Measurements from ENCODE around the gene RPS6KB2.
"Not testable (repeated sequence)": the region's sequence is repeated elsewhere in the genome, so short reads cannot be mapped to it uniquely, and the experiment has no call there.

The RPS6KB2 gene

GRCh38 chr11:67468759-67469507 is 40.6 kb downstream of the RPS6KB2 start, which contains the start of gene TMEM134:
Gene TMEM134 (minus strand): TSS chr11:67469251. CDS start chr11:67469192, 59 bp downstream.
- H3K4me3 Mint-ChIP-seq = peak within 1 kb of the TSS; percentile 91
- peaks cover 35% of the 10 kb centered on the region for H3K4me1 Mint-ChIP-seq (ENCODE audit: low read depth)
- no peaks in the 10 kb centered on the region for H3K9me3 Mint-ChIP-seq
- peak within 1 kb of the TSS; percentile 88 for H3K27ac Mint-ChIP-seq
- no peaks in the 10 kb centered on the region for H3K27me3 Mint-ChIP-seq
- no peaks in the 10 kb centered on the region for H3K36me3 Mint-ChIP-seq (ENCODE audit: low read depth)

DNA sequence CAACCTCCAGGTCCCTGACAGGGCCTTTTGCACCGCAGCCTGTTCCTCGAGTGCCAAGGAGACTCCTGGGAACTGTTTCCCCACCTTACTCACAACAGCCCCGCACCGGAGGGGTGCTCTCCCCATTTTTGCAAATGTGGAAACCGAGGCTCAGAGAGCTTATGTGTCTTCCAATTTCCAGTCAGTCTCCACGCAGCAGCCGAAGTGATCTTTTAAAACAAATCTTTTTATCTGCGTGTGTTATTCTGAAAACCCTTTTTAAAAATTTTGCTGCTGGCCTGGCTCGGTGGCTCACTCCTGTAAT is 41.2 kb downstream of the RPS6KB2 start:
- no peaks in the 10 kb centered on the region for H3K9me3 Mint-ChIP-seq
- no peaks in the 10 kb centered on the region for H3K27me3 Mint-ChIP-seq
- peak overlapping the region; percentile 75 for H3K4me3 Mint-ChIP-seq
- H3K36me3 Mint-ChIP-seq (ENCODE audit: low read depth) = no peaks in the 10 kb centered on the region
- H3K4me1 Mint-ChIP-seq (ENCODE audit: low read depth) = peaks cover 30% of the 10 kb centered on the region
- peak overlapping the region; percentile 86 for H3K27ac Mint-ChIP-seq

GRCh38 chr11:67470337-67471002 is 42.2 kb downstream of the RPS6KB2 start:
- H3K27ac Mint-ChIP-seq = peak overlapping the region; percentile 61
- H3K4me3 Mint-ChIP-seq = peak overlapping the region; percentile 75
- H3K36me3 Mint-ChIP-seq (ENCODE audit: low read depth) = no peaks in the 10 kb centered on the region
- no peaks in the 10 kb centered on the region for H3K9me3 Mint-ChIP-seq
- H3K27me3 Mint-ChIP-seq = no peaks in the 10 kb centered on the region
- peaks cover 26% of the 10 kb centered on the region for H3K4me1 Mint-ChIP-seq (ENCODE audit: low read depth)

GRCh38 chr11:67472882-67473281 is 44.6 kb downstream of the RPS6KB2 start:
- Mint-ChIP-seq H3K27me3 (no peaks in the 10 kb centered on the region), H3K9me3 (no peaks in the 10 kb centered on the region), H3K27ac (no peak overlapping the region), H3K4me1 (ENCODE audit: low read depth) (peaks cover 10% of the 10 kb centered on the region), H3K4me3 (no peak overlapping the region), H3K36me3 (ENCODE audit: low read depth) (no peaks in the 10 kb centered on the region)

DNA sequence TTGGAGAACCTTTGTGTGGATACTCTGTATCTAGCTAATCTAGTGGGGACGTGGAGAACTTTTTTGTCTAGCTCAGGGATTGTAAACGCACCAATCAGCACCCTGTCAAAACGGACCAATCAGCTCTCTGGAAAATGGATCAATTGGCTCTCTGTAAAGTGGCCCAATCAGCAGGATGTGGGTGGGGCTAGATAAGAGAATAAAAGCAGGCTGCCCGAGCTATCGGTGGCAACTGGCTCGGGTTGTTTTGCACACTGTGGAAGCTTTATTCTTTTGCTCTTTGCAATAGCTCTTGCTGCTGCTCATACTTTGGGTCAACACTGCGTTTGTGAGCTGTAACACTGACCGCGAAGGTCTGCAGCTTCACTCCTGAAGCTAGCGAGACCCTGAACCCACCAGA is 48.4 kb downstream of the RPS6KB2 start:
- not testable (repeated sequence) for H3K36me3 Mint-ChIP-seq (ENCODE audit: low read depth)

GRCh38 chr11:67477344-67478050 is 49.2 kb downstream of the RPS6KB2 start:
- not testable (repeated sequence) for H3K9me3 Mint-ChIP-seq; H3K27ac Mint-ChIP-seq; H3K27me3 Mint-ChIP-seq; H3K4me3 Mint-ChIP-seq; H3K36me3 Mint-ChIP-seq (ENCODE audit: low read depth); H3K4me1 Mint-ChIP-seq (ENCODE audit: low read depth)

More for the DNA sequence above, 48.4 kb downstream of the RPS6KB2 start:
- not testable (repeated sequence) for H3K27ac Mint-ChIP-seq; H3K4me1 Mint-ChIP-seq (ENCODE audit: low read depth); H3K27me3 Mint-ChIP-seq; H3K4me3 Mint-ChIP-seq; H3K9me3 Mint-ChIP-seq

DNA sequence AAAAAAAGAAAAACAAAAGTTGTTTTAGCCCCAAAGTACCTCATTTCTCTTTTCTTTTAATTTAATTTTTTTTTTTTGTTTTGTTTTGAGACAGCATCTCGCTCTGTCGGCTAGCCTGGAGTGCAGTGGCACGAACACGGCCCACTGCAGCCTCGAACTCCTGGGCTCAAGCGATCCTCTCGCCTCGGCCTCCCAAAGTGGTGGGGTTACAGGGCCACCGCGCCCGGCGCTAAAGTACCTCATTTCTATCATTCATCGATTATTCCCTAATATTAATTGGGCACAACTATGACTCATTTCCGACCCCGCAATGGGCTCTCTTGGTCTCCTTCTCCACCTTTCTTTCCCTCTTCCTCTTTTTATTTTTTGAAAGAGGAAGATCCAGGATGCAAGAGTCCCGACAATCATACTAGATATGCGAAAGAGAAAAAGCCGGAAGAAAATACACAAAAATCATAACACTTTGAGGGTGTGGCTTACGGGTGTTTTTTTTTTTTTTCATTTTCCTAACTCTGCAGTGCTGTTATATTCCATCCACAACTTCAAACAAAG is 54.1 kb downstream of the RPS6KB2 start:
- peak overlapping the region; percentile 90 for H3K4me3 Mint-ChIP-seq
- H3K27ac Mint-ChIP-seq = peak overlapping the region; percentile 99
- no peaks in the 10 kb centered on the region for H3K9me3 Mint-ChIP-seq
- H3K36me3 Mint-ChIP-seq (ENCODE audit: low read depth) = peaks cover 28% of the 10 kb centered on the region
- H3K27me3 Mint-ChIP-seq = no peaks in the 10 kb centered on the region
- H3K4me1 Mint-ChIP-seq (ENCODE audit: low read depth) = peaks cover 50% of the 10 kb centered on the region

GRCh38 chr11:67482827-67483798 is 54.8 kb downstream of the RPS6KB2 start, which contains the start of gene AIP:
Gene AIP (plus strand): TSS chr11:67483026. CDS start chr11:67483159, 133 bp downstream.
- H3K36me3 Mint-ChIP-seq (ENCODE audit: low read depth) = peaks cover 36% of the 10 kb centered on the region
- H3K9me3 Mint-ChIP-seq = no peaks in the 10 kb centered on the region
- peak within 1 kb of the TSS; percentile 99 for H3K27ac Mint-ChIP-seq
- peak within 1 kb of the TSS; percentile 90 for H3K4me3 Mint-ChIP-seq
- peaks cover 58% of the 10 kb centered on the region for H3K4me1 Mint-ChIP-seq (ENCODE audit: low read depth)
- H3K27me3 Mint-ChIP-seq = no peaks in the 10 kb centered on the region

DNA sequence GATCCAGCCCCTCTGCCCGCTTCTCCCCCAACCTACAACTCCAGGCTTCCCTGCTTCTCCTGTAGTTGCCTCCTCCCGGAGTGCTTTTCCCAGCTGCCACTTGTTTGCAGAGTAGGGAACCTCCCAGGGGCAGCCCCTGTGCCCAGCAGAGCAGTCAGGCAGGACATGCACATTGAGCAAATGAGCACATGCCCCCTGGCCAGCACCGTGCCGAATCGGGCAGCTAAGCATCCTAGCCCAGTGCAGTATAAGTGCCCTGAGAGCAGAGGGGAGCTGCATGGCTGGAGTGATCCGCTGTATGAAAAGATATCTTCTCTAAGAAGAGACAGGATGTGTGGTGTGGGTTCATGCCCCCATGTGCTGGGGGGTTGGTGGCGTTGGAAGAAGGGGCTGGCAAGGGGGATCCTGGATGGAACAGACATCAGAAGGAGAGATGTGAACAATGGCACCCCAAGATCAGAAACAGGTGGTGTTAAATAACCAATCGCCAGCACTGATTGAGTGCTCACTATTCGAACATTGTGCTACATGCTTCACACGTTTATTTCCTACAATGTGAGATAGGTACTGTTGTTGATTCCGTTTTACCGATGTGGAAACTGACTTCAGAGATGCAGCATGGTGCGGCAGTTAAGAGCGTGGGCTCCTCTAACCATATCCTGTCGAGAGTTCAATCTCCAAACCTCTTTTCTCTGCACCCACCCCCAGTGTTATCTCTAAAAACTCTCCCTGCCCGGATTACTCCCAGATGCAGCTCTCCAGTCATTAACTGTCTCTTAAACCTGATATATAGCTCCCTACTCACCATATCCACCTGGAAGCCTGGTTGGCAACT is 55.8 kb downstream of the RPS6KB2 start:
- H3K27ac Mint-ChIP-seq = peak overlapping the region; percentile 99
- H3K27me3 Mint-ChIP-seq = no peaks in the 10 kb centered on the region
- H3K36me3 Mint-ChIP-seq (ENCODE audit: low read depth) = peaks cover 36% of the 10 kb centered on the region
- peaks cover 67% of the 10 kb centered on the region for H3K4me1 Mint-ChIP-seq (ENCODE audit: low read depth)
- H3K4me3 Mint-ChIP-seq = peak overlapping the region; percentile 90
- no peaks in the 10 kb centered on the region for H3K9me3 Mint-ChIP-seq

DNA sequence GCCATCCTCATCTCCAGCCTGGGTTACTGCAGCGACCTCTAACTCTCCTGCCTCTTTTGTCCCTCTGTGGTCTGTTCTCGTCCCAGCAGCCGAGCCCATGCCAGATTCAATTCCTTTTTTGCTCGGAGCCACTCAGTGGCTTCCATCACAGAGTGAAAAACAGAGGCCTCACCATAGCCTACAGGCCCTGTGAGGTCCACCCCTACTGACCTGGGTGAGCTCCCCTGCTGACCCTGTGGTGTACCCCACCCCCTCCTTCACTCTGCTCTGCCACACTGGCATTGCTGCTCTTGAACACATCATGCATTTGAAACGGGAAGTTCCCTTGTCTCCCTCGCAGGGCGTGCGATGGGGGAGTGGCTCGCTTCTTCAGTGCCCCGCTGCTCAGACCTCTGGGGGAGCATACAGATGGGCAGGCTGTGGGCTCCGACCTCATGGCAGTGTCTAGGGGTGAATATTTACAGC is 56.6 kb downstream of the RPS6KB2 start:
- Mint-ChIP-seq H3K4me3 (peak overlapping the region; percentile 90), H3K9me3 (no peaks in the 10 kb centered on the region), H3K36me3 (ENCODE audit: low read depth) (peaks cover 41% of the 10 kb centered on the region), H3K4me1 (ENCODE audit: low read depth) (peaks cover 72% of the 10 kb centered on the region), H3K27ac (peak overlapping the region; percentile 99), H3K27me3 (no peaks in the 10 kb centered on the region)

All from stimulated activated naive CD8-positive, alpha-beta T cell treated with anti-CD3 and anti-CD28 coated beads, Interleukin-15, Interleukin-2, amounts not matched to agents 100 ng/mL and 50 ng/mL, for 24 hours (primary cell).